Dermis blood vessel endothelial cell (primary cell): ENCODE measurements around the gene CLN6. TPM values are rescaled to one million over a fixed set of nuclear protein-coding genes. Genes with fewer than 3 reads are reported as not detected.

Experiments used
- DNase-seq: peaks from one replicate; pipeline ENCODE4 v3.0.0; 2010
- total RNA-seq: library from RNA; depleted of rRNA; stranded (reverse); fragments of >200 nt; gene quantifications from 2 replicates; pipeline ENCODE4 v1.2.3, GENCODE V29; 2014

Gene CLN6
- 10.6 and 16.0 TPM in 2 replicates for total RNA-seq

- DNase-seq: peak; percentile 83
Observed at GRCh38 chr15:68229386-68230156, at the start of gene CLN6. Gene CLN6, minus strand, starts transcription at chr15:68229728. Its CDS starts 144 bp downstream, at chr15:68229584.

- DNase-seq: peak; percentile 41
Observed at GRCh38 chr15:68278595-68279405, 49.3 kb upstream of the CLN6 start.

- DNase-seq: peak; percentile 83
Observed at GRCh38 chr15:68278345-68278594, 48.7 kb upstream of the CLN6 start.

GRCh38 chr15:68277603-68278344, 48.2 kb upstream of the CLN6 start, which contains the start of gene FEM1B:
Gene FEM1B, plus strand, starts transcription at chr15:68277745. Its CDS starts 673 bp downstream, at chr15:68278418.
- peak; percentile 94 for DNase-seq

- peak; percentile 73 for DNase-seq
Observed at GRCh38 chr15:68277131-68277602, 47.6 kb upstream of the CLN6 start.

GRCh38 chr15:68276668-68277067, 47.1 kb upstream of the CLN6 start:
- no peak for DNase-seq

GRCh38 chr15:68275165-68275746, 45.7 kb upstream of the CLN6 start:
- no peak for DNase-seq

- no peak for DNase-seq
Observed at GRCh38 chr15:68274201-68274848, 44.8 kb upstream of the CLN6 start.

- DNase-seq: peak; percentile 55
Observed at GRCh38 chr15:68272721-68273271, 43.3 kb upstream of the CLN6 start.

GRCh38 chr15:68271854-68272471, 42.4 kb upstream of the CLN6 start:
- DNase-seq: peak; percentile 33

GRCh38 chr15:68268405-68268804, 38.9 kb upstream of the CLN6 start:
- DNase-seq: no peak

GRCh38 chr15:68265674-68266073, 36.1 kb upstream of the CLN6 start:
- DNase-seq: no peak

- DNase-seq: no peak
Observed at GRCh38 chr15:68265081-68265480, 35.6 kb upstream of the CLN6 start.

- DNase-seq: no peak
Observed at GRCh38 chr15:68264282-68264681, 34.8 kb upstream of the CLN6 start.

- no peak for DNase-seq
Observed at GRCh38 chr15:68262514-68263356, 33.2 kb upstream of the CLN6 start.

- DNase-seq: no peak
Observed at GRCh38 chr15:68261980-68262379, 32.5 kb upstream of the CLN6 start.

GRCh38 chr15:68261241-68261640, 31.7 kb upstream of the CLN6 start:
- DNase-seq: no peak

- DNase-seq: no peak
Observed at GRCh38 chr15:68259883-68260282, 30.4 kb upstream of the CLN6 start.

- DNase-seq: no peak
Observed at GRCh38 chr15:68258692-68259091, 29.2 kb upstream of the CLN6 start.

GRCh38 chr15:68256675-68257450, 27.3 kb upstream of the CLN6 start:
- peak; percentile 65 for DNase-seq
